GM18517 (cell line): ENCODE measurements around the gene PIP5K1B.

Experiments used
- ATAC-seq: cut with Tn5 transposase; IDR thresholded peaks from one replicate; pipeline ENCODE4 v1.9.1; 2021; ENCODE audit warnings: mild to moderate bottlenecking, moderate library complexity; ENCODE audit not compliant: unreplicated experiment

Gene PIP5K1B

GRCh38 chr9:68844631-68845612, 139.9 kb downstream of the PIP5K1B start:
- ATAC-seq: peak; percentile 61

GRCh38 chr9:68847765-68848164, 142.7 kb downstream of the PIP5K1B start:
- ATAC-seq: no peak

GRCh38 chr9:68851657-68852056, 146.6 kb downstream of the PIP5K1B start:
- no peak for ATAC-seq

- ATAC-seq: no peak
Measured at GRCh38 chr9:68852941-68853340, 147.9 kb downstream of the PIP5K1B start.

- ATAC-seq: no peak
Measured at GRCh38 chr9:68859347-68859746, 154.3 kb downstream of the PIP5K1B start.

- no peak for ATAC-seq
Measured at GRCh38 chr9:68860419-68860818, 155.4 kb downstream of the PIP5K1B start.

- ATAC-seq: no peak
Measured at GRCh38 chr9:68861436-68861835, 156.4 kb downstream of the PIP5K1B start.

- no peak for ATAC-seq
Measured at GRCh38 chr9:68867066-68867465, 162.0 kb downstream of the PIP5K1B start.

- ATAC-seq: no peak
Measured at GRCh38 chr9:68869022-68869421, 164.0 kb downstream of the PIP5K1B start.

GRCh38 chr9:68870086-68870485, 165.0 kb downstream of the PIP5K1B start:
- no peak for ATAC-seq

- ATAC-seq: no peak
Measured at GRCh38 chr9:68871236-68871635, 166.2 kb downstream of the PIP5K1B start.

GRCh38 chr9:68872026-68872501, 167.0 kb downstream of the PIP5K1B start:
- no peak for ATAC-seq

- no peak for ATAC-seq
Measured at GRCh38 chr9:68873179-68873578, 168.1 kb downstream of the PIP5K1B start.

- no peak for ATAC-seq
Measured at GRCh38 chr9:68876273-68876672, 171.2 kb downstream of the PIP5K1B start.

- ATAC-seq: no peak
Measured at GRCh38 chr9:68876681-68877080, 171.6 kb downstream of the PIP5K1B start.

- no peak for ATAC-seq
Measured at GRCh38 chr9:68877219-68877618, 172.2 kb downstream of the PIP5K1B start.

GRCh38 chr9:68878450-68878849, 173.4 kb downstream of the PIP5K1B start:
- no peak for ATAC-seq

- ATAC-seq: no peak
Measured at GRCh38 chr9:68883224-68883623, 178.2 kb downstream of the PIP5K1B start.

GRCh38 chr9:68887232-68887631, 182.2 kb downstream of the PIP5K1B start:
- ATAC-seq: no peak

GRCh38 chr9:68894502-68894901, 189.5 kb downstream of the PIP5K1B start:
- ATAC-seq: no peak

GRCh38 chr9:68895741-68896478, 190.9 kb downstream of the PIP5K1B start:
- peak; percentile 92 for ATAC-seq

GRCh38 chr9:68896486-68896885, 191.4 kb downstream of the PIP5K1B start:
- ATAC-seq: peak; percentile 12
